K562 (cell line): ENCODE results near the gene MYMX. TPM values are rescaled to one million over a fixed set of nuclear protein-coding genes. Genes with fewer than 3 reads are reported as not detected.

Experiments
- ATAC-seq: fragments of 200-7000 bp; cut with Tn5 transposase; 3 replicates; pipeline ENCODE4 v1.9.1; 2020; ENCODE audit warnings: moderate library complexity
- BruUV-seq: library from RNA; stranded (reverse); fragments of 400-500 nt; replicated peaks from 2 replicates; lab custom pipeline; 2021; lab: Mats Ljungman, UMichigan
- CTCF ChIA-PET: fragments of 300-600 bp; formaldehyde crosslinking; extraction: SDS; loops from one replicate; lab custom pipeline; 2021; ENCODE audit warnings: low intra/inter-chr PET ratio; lab: Yijun Ruan, JAX
- POLR2A ChIA-PET: fragments of 300-600, 350-650 bp; sonication (Branson Sonifier 250); formaldehyde crosslinking; extraction: SDS; loops from one replicate; lab custom pipeline; 2021; ENCODE audit warnings: antibody characterized with exemption, inconsistent platforms; lab: Yijun Ruan, JAX
- DNase-seq, 4 experiments: peaks; one replicate each; pipeline versions ENCODE4 v3.0.0 to v3.0.0-alpha.2; 2011 to 2018; ENCODE audit warnings: low spot score in 3 of 4, mixed read lengths in 3 of 4; ENCODE audit errors: extremely low read depth in 1 of 4
- FAIRE-seq: peaks from 2 replicates; lab custom pipeline; 2011; peaks lifted over from hg19 to GRCh38; lab: Jason Lieb, UNC
- H2AFZ ChIP-seq: 2 replicates; pipeline ENCODE4 v1.6.0; 2011; ENCODE audit warnings: low read depth, low read length, control low read depth, inconsistent platforms
- H3K27ac ChIP-seq: fragments of 200-600 bp; 3 replicates; pipeline ENCODE4 v1.8.0; 2011; ENCODE audit warnings: low read depth, mild to moderate bottlenecking, control low read depth, inconsistent platforms, low read length, moderate library complexity, mixed read lengths; ENCODE audit errors: extremely low read depth
- H3K27me3 ChIP-seq, 2 experiments: fragments of 300-600 bp in 1 of 2; 2 replicates in 1 of 2; 3 replicates in 1 of 2; pipeline versions ENCODE4 v1.6.0 to v1.8.0; 2011; ENCODE audit warnings: inconsistent platforms in 2 of 2, low read length in 2 of 2, mild to moderate bottlenecking in 1 of 2, mixed read lengths in 1 of 2, moderate library complexity in 1 of 2; ENCODE audit not compliant: control insufficient read depth in 2 of 2, insufficient read depth in 2 of 2
- H3K36me3 ChIP-seq: fragments of 300-600 bp; 3 replicates; pipeline ENCODE4 v1.8.0; 2011; ENCODE audit warnings: mild to moderate bottlenecking, low read length, inconsistent platforms; ENCODE audit not compliant: control insufficient read depth, insufficient read depth
- H3K4me1 ChIP-seq, 2 experiments: fragments of 200-600 bp in 1 of 2; replicated peaks in 1 of 2; 2 replicates in 1 of 2; 3 replicates in 1 of 2; pipeline versions ENCODE4 v1.5.1 to v1.8.0; 2011; ENCODE audit warnings: inconsistent platforms in 2 of 2, low read length in 2 of 2, mild to moderate bottlenecking in 1 of 2, mixed read lengths in 1 of 2, moderate library complexity in 1 of 2; ENCODE audit not compliant: control insufficient read depth in 2 of 2, insufficient read depth in 2 of 2
- H3K4me2 ChIP-seq: 2 replicates; pipeline ENCODE4 v1.6.1; 2011; ENCODE audit warnings: low read length, control low read depth, inconsistent platforms, mixed read lengths; ENCODE audit not compliant: insufficient read depth
- H3K4me3 ChIP-seq: fragments of 200-600 bp; sonication (generic), shearing (Covaris generic); 2 replicates; pipeline ENCODE4 v1.5.1; 2016; ENCODE audit warnings: control low read depth, inconsistent platforms
- H3K79me2 ChIP-seq: fragments of 200-600 bp; 3 replicates; pipeline ENCODE4 v1.8.0; 2011; ENCODE audit warnings: low read length, inconsistent platforms; ENCODE audit not compliant: control insufficient read depth, insufficient read depth
- H3K9ac ChIP-seq, 2 experiments: 2 replicates each; pipeline versions ENCODE4 v1.6.0 to v1.6.1; 2011; ENCODE audit warnings: low read depth in 2 of 2, low read length in 2 of 2, control low read depth in 1 of 2, inconsistent platforms in 1 of 2, mild to moderate bottlenecking in 1 of 2, mixed read lengths in 1 of 2; ENCODE audit not compliant: insufficient read depth in 1 of 2
- H3K9me1 ChIP-seq: one replicate; pipeline ENCODE4 v1.6.0; 2011; ENCODE audit warnings: inconsistent platforms, mild to moderate bottlenecking, low read length, moderate library complexity; ENCODE audit not compliant: control insufficient read depth, insufficient read depth
- H3K9me3 ChIP-seq: replicated peaks from 2 replicates; pipeline ENCODE4 v1.5.1; 2011; ENCODE audit warnings: low read depth, low read length, inconsistent platforms; ENCODE audit not compliant: control insufficient read depth, insufficient read depth
- H4K20me1 ChIP-seq: replicated peaks from 2 replicates; pipeline ENCODE4 v1.6.1; 2011; ENCODE audit warnings: low read length, inconsistent platforms, mixed read lengths; ENCODE audit not compliant: control insufficient read depth, insufficient read depth
- FOXP1 ChIP-seq: sonication (generic); formaldehyde crosslinking; IDR thresholded peaks from 2 replicates; pipeline ENCODE4 v1.8.0; 2022; ENCODE audit warnings: mild to moderate bottlenecking, missing genetic modification reagents
- MBD2 ChIP-seq: sonication (generic); IDR thresholded peaks from 2 replicates; pipeline ENCODE4 v1.6.1; 2016; ENCODE audit warnings: low read depth, borderline replicate concordance
- MNT ChIP-seq, 2 experiments: fragments of 450-650 bp; conservative IDR thresholded peaks; 2 replicates each; pipeline ENCODE4 v1.6.1; 2017; ENCODE audit warnings: mild to moderate bottlenecking in 2 of 2, moderate library complexity in 2 of 2
- TAF7 ChIP-seq: fragments of 450-650 bp; IDR thresholded peaks from 2 replicates; pipeline ENCODE4 v1.6.1; 2016; ENCODE audit warnings: missing genetic modification characterization, missing compliant biosample characterization
- ZNF253 ChIP-seq: fragments of 250-450 bp; sonication (Bioruptor Pico); conservative IDR thresholded peaks from 2 replicates; pipeline ENCODE4 v1.6.1; 2021; ENCODE audit warnings: mild to moderate bottlenecking
- WGBS: fragments of 100-300 bp; shearing (Covaris generic); methylation state at CpG from one replicate; pipeline ENCODE4 v1.1.6; 2016; ENCODE audit warnings: low coverage, mixed read lengths; ENCODE audit not compliant: insufficient coverage; ENCODE audit errors: missing lambda C conversion rate; 5-methylcytosine and 5-hydroxymethylcytosine counted together
- in situ Hi-C: fragments of 300-500 bp; cut with MboI; formaldehyde crosslinking; loops from 4 replicates; pipeline ENCODE4 v1.15.0; 2018; ENCODE audit warnings: inconsistent platforms, mixed read lengths
- intact Hi-C: fragments of 100-400 bp; cut with micrococcal nuclease; formaldehyde crosslinking; loops from 2 replicates; pipeline ENCODE4 v1.14.2; 2022
- polyA plus RNA-seq, 8 experiments: library from polyadenylated mRNA; depleted of rRNA in 4 of 8; stranded (reverse) in 5 of 8; unstranded in 3 of 8; fragments of >200 nt; fragmentation: Nextera tagmentation in 2 of 8; fragmentation: Illumina TruSeq in 1 of 8; extraction: Ambion mirVana in 2 of 8; extraction: Trizol in 1 of 8; gene quantifications; 2 replicates each; pipeline versions ENCODE4 v1.2.1 to v1.2.3, GENCODE V29; 2011 to 2014; ENCODE audit warnings: inconsistent platforms in 1 of 8, missing spikeins in 1 of 8
- total RNA-seq, 7 experiments: library from RNA; depleted of rRNA in 6 of 7; stranded (reverse); fragments of >200 nt in 6 of 7; fragmentation: Illumina TruSeq in 2 of 7; extraction: Trizol in 2 of 7; gene quantifications; 2 replicates each; pipeline versions ENCODE4 v1.2.1 to v1.2.3, GENCODE V29; 2011 to 2021; ENCODE audit warnings: low replicate concordance in 1 of 7

MYMX gene
- total and polyA plus RNA-seq, 9 of the 15 experiments (the other 6 are each of a cell fraction or from before 2014, with no cell fraction given) = 0.12 TPM; not detected in 8

GRCh38 chr6:44188819-44189218 is 27.9 kb upstream of the MYMX start:
- H4K20me1 ChIP-seq = no peaks in the 10 kb centered on the region
- H3K79me2 ChIP-seq = no peaks in the 10 kb centered on the region
- in situ Hi-C loops = no loop called here
- POLR2A ChIA-PET = interaction anchor here (1.0 to 1.2 kb wide), 2 partner anchors 12 to 32 kb away, joined by 3 to 4 read pairs; no protein-coding TSS in a partner anchor
- H3K4me2 ChIP-seq = no peak overlapping the region
- DNase-seq (no peak), FAIRE-seq (no peak), ATAC-seq (no peak)
- no peaks in the 10 kb centered on the region for H3K9me3 ChIP-seq
- WGBS = 18% methylated on average over 2 of the region's 2 CpGs
- H3K36me3 ChIP-seq = no peaks in the 10 kb centered on the region
- no peaks in the 10 kb centered on the region for H3K27me3 ChIP-seq
- no TSS peak for BruUV-seq
- H3K4me1 ChIP-seq = peaks cover 17 to 21% of the 10 kb centered on the region in 2 experiments; a peak in 4 of 5 replicates
- H3K9ac ChIP-seq = no peak overlapping the region
- TF ChIP-seq MNT (conservative IDR thresholded peaks at IDR 0.05) (no peak), FOXP1 (CRISPR knock-in tag) (no peak), TAF7 (tag) (no peak), MBD2 (no peak), ZNF253 (no peak)
- H3K9me1 ChIP-seq = no peaks in the 10 kb centered on the region
- intact Hi-C loops = no loop called here
- CTCF ChIA-PET = no interaction called here
- H3K4me3 ChIP-seq = no peak overlapping the region
- H2AFZ ChIP-seq = no peak overlapping the region
- no peak overlapping the region for H3K27ac ChIP-seq
